GM23338 (cell line): ENCODE measurements around the gene KIF18A. TPM values are rescaled to one million over a fixed set of nuclear protein-coding genes. Genes with fewer than 3 reads are reported as not detected.

Source experiments
- ATAC-seq: fragments of 200-7000 bp; cut with Tn5 transposase; 3 replicates; pipeline ENCODE4 v1.9.1; 2020
- DNase-seq: peaks from one replicate; pipeline ENCODE4 v3.0.0-alpha.2; 2015; ENCODE audit warnings: low spot score
- H2AFZ ChIP-seq: fragments of 200-600 bp; sonication (generic); 2 replicates; pipeline ENCODE4 v1.8.0; 2016; ENCODE audit warnings: antibody characterized with exemption, mild to moderate bottlenecking, moderate library complexity
- H3F3A ChIP-seq: fragments of 200-600 bp; sonication (generic); replicated peaks from 2 replicates; pipeline ENCODE4 v1.8.0; 2017; ENCODE audit warnings: antibody characterized with exemption, mixed run types, low read depth
- H3K27ac ChIP-seq: fragments of 200-600 bp; sonication (generic); 2 replicates; pipeline ENCODE4 v1.6.1; 2016; ENCODE audit warnings: low read depth
- H3K27me3 ChIP-seq: fragments of 200-600 bp; sonication (generic); 2 replicates; pipeline ENCODE4 v1.8.0; 2016; ENCODE audit warnings: mild to moderate bottlenecking, mixed run types, moderate library complexity; ENCODE audit not compliant: insufficient read depth
- H3K36me3 ChIP-seq: fragments of 200-600 bp; sonication (generic); 2 replicates; pipeline ENCODE4 v1.8.0; 2016; ENCODE audit warnings: mild to moderate bottlenecking; ENCODE audit not compliant: insufficient read depth
- H3K4me1 ChIP-seq: fragments of 200-600 bp; sonication (generic); 2 replicates; pipeline ENCODE4 v1.8.0; 2016; ENCODE audit warnings: mild to moderate bottlenecking, moderate library complexity; ENCODE audit not compliant: insufficient read depth
- H3K4me2 ChIP-seq: fragments of 200-600 bp; sonication (generic); 2 replicates; pipeline ENCODE4 v1.7.1; 2017; ENCODE audit warnings: mixed run types
- H3K4me3 ChIP-seq: fragments of 200-600 bp; sonication (generic); 2 replicates; pipeline ENCODE4 v1.6.1; 2016; ENCODE audit warnings: mixed run types
- H3K79me2 ChIP-seq: fragments of 200-600 bp; sonication (generic); replicated peaks from 2 replicates; pipeline ENCODE4 v1.8.0; 2017; ENCODE audit warnings: mild to moderate bottlenecking; ENCODE audit not compliant: insufficient read depth
- H3K9me2 ChIP-seq: fragments of 200-600 bp; sonication (generic); 2 replicates; pipeline ENCODE4 v1.8.0; 2017; ENCODE audit not compliant: insufficient read depth
- H4K20me1 ChIP-seq: fragments of 200-600 bp; sonication (generic); replicated peaks from 2 replicates; pipeline ENCODE4 v1.8.0; 2017; ENCODE audit warnings: mild to moderate bottlenecking; ENCODE audit not compliant: insufficient read depth
- H3K27ac Mint-ChIP-seq: 2 replicates; pipeline ENCODE4 v1.8.0; 2020; ENCODE audit warnings: inconsistent platforms, mild to moderate bottlenecking, moderate library complexity, mixed read lengths
- H3K27me3 Mint-ChIP-seq: 3 replicates; pipeline ENCODE4 v1.8.0; 2022; ENCODE audit warnings: low read depth, mild to moderate bottlenecking, moderate library complexity, mixed read lengths, inconsistent platforms; ENCODE audit not compliant: insufficient read depth, poor library complexity
- H3K36me3 Mint-ChIP-seq: 3 replicates; pipeline ENCODE4 v1.8.0; 2021; ENCODE audit warnings: low read depth, mild to moderate bottlenecking, inconsistent platforms, moderate library complexity, mixed read lengths
- H3K4me1 Mint-ChIP-seq: 3 replicates; pipeline ENCODE4 v1.8.0; 2020; ENCODE audit warnings: mild to moderate bottlenecking, inconsistent platforms, mixed read lengths
- H3K4me3 Mint-ChIP-seq: 3 replicates; pipeline ENCODE4 v1.8.0; 2021; ENCODE audit warnings: moderate library complexity, mild to moderate bottlenecking, inconsistent platforms, mixed read lengths
- H3K9me3 Mint-ChIP-seq: 3 replicates; pipeline ENCODE4 v1.8.0; 2020; ENCODE audit warnings: moderate library complexity, mild to moderate bottlenecking, inconsistent platforms, mixed read lengths
- CREB1 ChIP-seq: fragments of 250-450 bp; sonication (Bioruptor Pico); IDR thresholded peaks from 2 replicates; pipeline ENCODE4 v1.5.0; 2020; ENCODE audit warnings: low read depth, mild to moderate bottlenecking, moderate library complexity
- EZH2phosphoT487 ChIP-seq: fragments of 200-600 bp; sonication (generic); IDR thresholded peaks from one replicate; pipeline ENCODE4 v1.8.1; 2018; ENCODE audit warnings: antibody characterized with exemption; ENCODE audit not compliant: unreplicated experiment
- JUNB ChIP-seq: IDR thresholded peaks from one replicate; pipeline ENCODE4 v1.6.1; 2016; ENCODE audit warnings: antibody characterized with exemption; ENCODE audit not compliant: unreplicated experiment
- NANOG ChIP-seq: IDR thresholded peaks from 2 replicates; pipeline ENCODE4 v1.6.1; 2016; ENCODE audit warnings: antibody characterized with exemption, borderline replicate concordance
- ZNF331 ChIP-seq: fragments of 250-450 bp; sonication (Bioruptor Pico); IDR thresholded peaks from 2 replicates; pipeline ENCODE4 v1.5.0; 2020; ENCODE audit warnings: low read depth, mild to moderate bottlenecking, moderate library complexity
- polyA plus RNA-seq: library from polyadenylated mRNA; unstranded; fragments of >200 nt; fragmentation: Nextera tagmentation; extraction: Ambion mirVana; gene quantifications from 2 replicates; pipeline ENCODE4 v1.2.1, GENCODE V29; 2016
- total RNA-seq: library from RNA; depleted of rRNA; stranded (reverse); fragments of >200 nt; shearing (Covaris generic); gene quantifications from 2 replicates; pipeline ENCODE4 v1.2.3, GENCODE V29; 2014
- TF ChIP-seq, protein P1 (sequence below): fragments of 250-450 bp; sonication (Bioruptor Pico); IDR thresholded peaks from 2 replicates; pipeline ENCODE4 v1.5.0; 2020; ENCODE audit warnings: mild to moderate bottlenecking, moderate library complexity

Gene KIF18A
- total and polyA plus RNA-seq, 2 experiments from 2014 or later, result 22.2 to 26.5 TPM

DNA sequence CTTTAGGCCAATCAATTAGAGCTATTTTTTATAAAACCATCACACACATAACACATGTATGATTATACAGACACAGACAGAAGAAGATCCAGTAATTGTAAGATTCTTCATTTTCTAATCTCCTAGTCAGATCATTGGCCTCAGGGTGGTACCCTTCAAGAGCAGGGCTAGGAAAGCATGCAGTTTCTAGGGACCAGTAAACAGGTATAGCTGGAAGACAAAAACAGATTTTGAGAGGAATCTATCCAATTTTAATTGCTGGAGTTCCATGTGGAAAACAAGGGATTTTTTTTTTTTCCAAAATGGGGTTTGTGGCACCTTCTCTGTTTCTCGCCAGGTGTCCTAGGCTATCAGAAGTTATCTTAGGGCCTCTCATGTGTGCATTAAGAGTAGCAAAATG, 29.9 kb upstream of the KIF18A start (continued):
- TF ChIP-seq, protein P1, sequence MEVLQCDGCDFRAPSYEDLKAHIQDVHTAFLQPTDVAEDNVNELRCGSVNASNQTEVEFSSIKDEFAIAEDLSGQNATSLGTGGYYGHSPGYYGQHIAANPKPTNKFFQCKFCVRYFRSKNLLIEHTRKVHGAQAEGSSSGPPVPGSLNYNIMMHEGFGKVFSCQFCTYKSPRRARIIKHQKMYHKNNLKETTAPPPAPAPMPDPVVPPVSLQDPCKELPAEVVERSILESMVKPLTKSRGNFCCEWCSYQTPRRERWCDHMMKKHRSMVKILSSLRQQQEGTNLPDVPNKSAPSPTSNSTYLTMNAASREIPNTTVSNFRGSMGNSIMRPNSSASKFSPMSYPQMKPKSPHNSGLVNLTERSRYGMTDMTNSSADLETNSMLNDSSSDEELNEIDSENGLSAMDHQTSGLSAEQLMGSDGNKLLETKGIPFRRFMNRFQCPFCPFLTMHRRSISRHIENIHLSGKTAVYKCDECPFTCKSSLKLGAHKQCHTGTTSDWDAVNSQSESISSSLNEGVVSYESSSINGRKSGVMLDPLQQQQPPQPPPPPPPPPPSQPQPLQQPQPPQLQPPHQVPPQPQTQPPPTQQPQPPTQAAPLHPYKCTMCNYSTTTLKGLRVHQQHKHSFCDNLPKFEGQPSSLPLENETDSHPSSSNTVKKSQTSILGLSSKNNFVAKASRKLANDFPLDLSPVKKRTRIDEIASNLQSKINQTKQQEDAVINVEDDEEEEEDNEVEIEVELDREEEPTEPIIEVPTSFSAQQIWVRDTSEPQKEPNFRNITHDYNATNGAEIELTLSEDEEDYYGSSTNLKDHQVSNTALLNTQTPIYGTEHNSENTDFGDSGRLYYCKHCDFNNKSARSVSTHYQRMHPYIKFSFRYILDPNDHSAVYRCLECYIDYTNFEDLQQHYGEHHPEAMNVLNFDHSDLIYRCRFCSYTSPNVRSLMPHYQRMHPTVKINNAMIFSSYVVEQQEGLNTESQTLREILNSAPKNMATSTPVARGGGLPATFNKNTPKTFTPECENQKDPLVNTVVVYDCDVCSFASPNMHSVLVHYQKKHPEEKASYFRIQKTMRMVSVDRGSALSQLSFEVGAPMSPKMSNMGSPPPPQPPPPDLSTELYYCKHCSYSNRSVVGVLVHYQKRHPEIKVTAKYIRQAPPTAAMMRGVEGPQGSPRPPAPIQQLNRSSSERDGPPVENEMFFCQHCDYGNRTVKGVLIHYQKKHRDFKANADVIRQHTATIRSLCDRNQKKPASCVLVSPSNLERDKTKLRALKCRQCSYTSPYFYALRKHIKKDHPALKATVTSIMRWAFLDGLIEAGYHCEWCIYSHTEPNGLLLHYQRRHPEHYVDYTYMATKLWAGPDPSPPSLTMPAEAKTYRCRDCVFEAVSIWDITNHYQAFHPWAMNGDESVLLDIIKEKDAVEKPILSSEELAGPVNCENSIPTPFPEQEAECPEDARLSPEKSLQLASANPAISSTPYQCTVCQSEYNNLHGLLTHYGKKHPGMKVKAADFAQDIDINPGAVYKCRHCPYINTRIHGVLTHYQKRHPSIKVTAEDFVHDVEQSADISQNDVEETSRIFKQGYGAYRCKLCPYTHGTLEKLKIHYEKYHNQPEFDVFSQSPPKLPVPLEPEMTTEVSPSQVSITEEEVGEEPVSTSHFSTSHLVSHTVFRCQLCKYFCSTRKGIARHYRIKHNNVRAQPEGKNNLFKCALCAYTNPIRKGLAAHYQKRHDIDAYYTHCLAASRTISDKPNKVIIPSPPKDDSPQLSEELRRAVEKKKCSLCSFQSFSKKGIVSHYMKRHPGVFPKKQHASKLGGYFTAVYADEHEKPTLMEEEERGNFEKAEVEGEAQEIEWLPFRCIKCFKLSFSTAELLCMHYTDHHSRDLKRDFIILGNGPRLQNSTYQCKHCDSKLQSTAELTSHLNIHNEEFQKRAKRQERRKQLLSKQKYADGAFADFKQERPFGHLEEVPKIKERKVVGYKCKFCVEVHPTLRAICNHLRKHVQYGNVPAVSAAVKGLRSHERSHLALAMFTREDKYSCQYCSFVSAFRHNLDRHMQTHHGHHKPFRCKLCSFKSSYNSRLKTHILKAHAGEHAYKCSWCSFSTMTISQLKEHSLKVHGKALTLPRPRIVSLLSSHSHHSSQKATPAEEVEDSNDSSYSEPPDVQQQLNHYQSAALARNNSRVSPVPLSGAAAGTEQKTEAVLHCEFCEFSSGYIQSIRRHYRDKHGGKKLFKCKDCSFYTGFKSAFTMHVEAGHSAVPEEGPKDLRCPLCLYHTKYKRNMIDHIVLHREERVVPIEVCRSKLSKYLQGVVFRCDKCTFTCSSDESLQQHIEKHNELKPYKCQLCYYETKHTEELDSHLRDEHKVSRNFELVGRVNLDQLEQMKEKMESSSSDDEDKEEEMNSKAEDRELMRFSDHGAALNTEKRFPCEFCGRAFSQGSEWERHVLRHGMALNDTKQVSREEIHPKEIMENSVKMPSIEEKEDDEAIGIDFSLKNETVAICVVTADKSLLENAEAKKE (CRISPR knock-in tag), result no peak
- TF ChIP-seq NANOG (no peak), EZH2phosphoT487 (no peak)

DNA sequence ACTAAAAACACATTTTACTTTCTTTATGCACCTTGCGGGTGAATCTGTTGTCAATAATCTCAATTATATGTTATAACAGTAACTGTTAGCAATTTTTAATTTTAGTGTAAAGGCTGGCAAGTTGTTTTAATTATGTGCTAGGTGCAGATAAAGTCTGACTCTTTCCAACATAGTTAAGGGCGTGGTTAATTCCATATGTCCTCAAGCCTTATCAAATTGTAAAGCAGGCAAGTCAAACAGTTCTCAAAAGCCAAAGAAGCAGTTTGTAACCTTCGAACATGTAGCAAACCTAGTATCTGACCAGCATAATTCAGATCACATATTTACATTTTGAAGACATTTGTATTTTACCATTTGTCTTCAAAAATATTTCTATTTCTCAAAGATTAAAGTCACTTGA, 29.4 kb upstream of the KIF18A start:
- DNase-seq (no peak), ATAC-seq (no peak)
- Histone ChIP-seq H3K27me3 (no peaks in the 10 kb centered on the region), H3K36me3 (peaks cover 35% of the 10 kb centered on the region), H2AFZ (no peak overlapping the region), H3K27ac (no peak overlapping the region), H3K79me2 (no peaks in the 10 kb centered on the region), H3K4me2 (no peak overlapping the region), H3K4me3 (no peak overlapping the region), H3K9me2 (no peaks in the 10 kb centered on the region; the same call in 1 of the 2 replicates), H3K4me1 (0 out of 2 replicates have a peak, but pooled peaks cover 1% of the 10 kb centered on the region), H4K20me1 (no peaks in the 10 kb centered on the region), H3F3A (no peaks in the 10 kb centered on the region)
- Mint-ChIP-seq H3K4me3 (no peak overlapping the region), H3K9me3 (peaks cover 81% of the 10 kb centered on the region), H3K27me3 (peaks cover 3% of the 10 kb centered on the region), H3K4me1 (peaks cover 6% of the 10 kb centered on the region), H3K36me3 (peaks cover 91% of the 10 kb centered on the region), H3K27ac (no peak overlapping the region)
- TF ChIP-seq ZNF331 (CRISPR knock-in tag) (no peak), NANOG (no peak), CREB1 (no peak), JUNB (no peak), EZH2phosphoT487 (no peak)
- TF ChIP-seq, protein P1 (CRISPR knock-in tag), result no peak
